Liver (tissue), 3 donors: ENCODE measurements around the gene VTCN1.

Experiments
- EGR1 ChIP-seq, 2 donors: IDR thresholded peaks; 2 replicates each; pipeline ENCODE4 v1.6.1; 2016 to 2018; ENCODE audit warnings: antibody characterized with exemption in 2 of 2, low read depth in 2 of 2
- RAD21 ChIP-seq, 2 donors: IDR thresholded peaks; 2 replicates each; pipeline ENCODE4 v1.6.1; 2016; ENCODE audit warnings: antibody characterized with exemption in 2 of 2, mild to moderate bottlenecking in 2 of 2
- RXRA ChIP-seq, 2 donors: IDR thresholded peaks; 2 replicates each; pipeline ENCODE4 v1.6.1; 2017 to 2018; ENCODE audit warnings: antibody characterized with exemption in 2 of 2, mild to moderate bottlenecking in 1 of 2
- TAF1 ChIP-seq: conservative IDR thresholded peaks from 2 replicates; pipeline ENCODE4 v1.6.1; 2016; ENCODE audit warnings: antibody characterized with exemption, mild to moderate bottlenecking
- TF ChIP-seq, protein P1 (sequence below): fragments of 150-350 bp; IDR thresholded peaks from 2 replicates; pipeline ENCODE4 v1.5.1; 2017; ENCODE audit warnings: improper control_type of control experiment, low read depth, low read length; ENCODE audit not compliant: missing input control
- TF ChIP-seq, protein P2 (sequence below): IDR thresholded peaks from 2 replicates; pipeline ENCODE4 v1.6.1; 2016; ENCODE audit warnings: antibody characterized with exemption
- TF ChIP-seq, protein P3 (sequence below): IDR thresholded peaks from 2 replicates; pipeline ENCODE4 v1.6.1; 2016; ENCODE audit warnings: antibody characterized with exemption, mild to moderate bottlenecking
- TF ChIP-seq, protein P4 (sequence below): IDR thresholded peaks from 2 replicates; pipeline ENCODE4 v1.6.1; 2016; ENCODE audit warnings: antibody characterized with exemption
- TF ChIP-seq, protein P5 (sequence below): IDR thresholded peaks from 2 replicates; pipeline ENCODE4 v1.6.1; 2016; ENCODE audit warnings: antibody characterized with exemption
- donor health status: healthy.
- donor health status: healthy.

DNA sequence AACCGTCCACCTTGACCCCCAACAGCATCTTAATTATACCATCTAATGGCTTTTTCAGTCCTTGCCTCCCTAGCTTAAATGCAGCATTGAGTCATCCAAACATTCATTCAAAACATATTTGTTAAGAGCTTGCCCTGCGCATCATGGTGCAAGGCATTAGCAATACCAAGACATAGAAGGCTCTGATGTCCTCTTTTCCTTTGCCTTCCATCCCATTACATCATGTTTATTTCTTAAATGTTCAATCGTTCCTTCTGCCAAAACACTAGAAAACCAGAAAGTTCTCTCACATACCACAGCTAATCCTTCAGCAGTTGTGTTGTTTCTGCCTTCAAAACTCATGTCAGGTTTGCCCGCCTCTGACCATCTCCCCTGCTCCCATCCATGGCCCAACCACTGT, 29.8 kb upstream of the VTCN1 start:
- TF ChIP-seq, protein P1, sequence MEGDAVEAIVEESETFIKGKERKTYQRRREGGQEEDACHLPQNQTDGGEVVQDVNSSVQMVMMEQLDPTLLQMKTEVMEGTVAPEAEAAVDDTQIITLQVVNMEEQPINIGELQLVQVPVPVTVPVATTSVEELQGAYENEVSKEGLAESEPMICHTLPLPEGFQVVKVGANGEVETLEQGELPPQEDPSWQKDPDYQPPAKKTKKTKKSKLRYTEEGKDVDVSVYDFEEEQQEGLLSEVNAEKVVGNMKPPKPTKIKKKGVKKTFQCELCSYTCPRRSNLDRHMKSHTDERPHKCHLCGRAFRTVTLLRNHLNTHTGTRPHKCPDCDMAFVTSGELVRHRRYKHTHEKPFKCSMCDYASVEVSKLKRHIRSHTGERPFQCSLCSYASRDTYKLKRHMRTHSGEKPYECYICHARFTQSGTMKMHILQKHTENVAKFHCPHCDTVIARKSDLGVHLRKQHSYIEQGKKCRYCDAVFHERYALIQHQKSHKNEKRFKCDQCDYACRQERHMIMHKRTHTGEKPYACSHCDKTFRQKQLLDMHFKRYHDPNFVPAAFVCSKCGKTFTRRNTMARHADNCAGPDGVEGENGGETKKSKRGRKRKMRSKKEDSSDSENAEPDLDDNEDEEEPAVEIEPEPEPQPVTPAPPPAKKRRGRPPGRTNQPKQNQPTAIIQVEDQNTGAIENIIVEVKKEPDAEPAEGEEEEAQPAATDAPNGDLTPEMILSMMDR, result no peak
- TF ChIP-seq, protein P2, sequence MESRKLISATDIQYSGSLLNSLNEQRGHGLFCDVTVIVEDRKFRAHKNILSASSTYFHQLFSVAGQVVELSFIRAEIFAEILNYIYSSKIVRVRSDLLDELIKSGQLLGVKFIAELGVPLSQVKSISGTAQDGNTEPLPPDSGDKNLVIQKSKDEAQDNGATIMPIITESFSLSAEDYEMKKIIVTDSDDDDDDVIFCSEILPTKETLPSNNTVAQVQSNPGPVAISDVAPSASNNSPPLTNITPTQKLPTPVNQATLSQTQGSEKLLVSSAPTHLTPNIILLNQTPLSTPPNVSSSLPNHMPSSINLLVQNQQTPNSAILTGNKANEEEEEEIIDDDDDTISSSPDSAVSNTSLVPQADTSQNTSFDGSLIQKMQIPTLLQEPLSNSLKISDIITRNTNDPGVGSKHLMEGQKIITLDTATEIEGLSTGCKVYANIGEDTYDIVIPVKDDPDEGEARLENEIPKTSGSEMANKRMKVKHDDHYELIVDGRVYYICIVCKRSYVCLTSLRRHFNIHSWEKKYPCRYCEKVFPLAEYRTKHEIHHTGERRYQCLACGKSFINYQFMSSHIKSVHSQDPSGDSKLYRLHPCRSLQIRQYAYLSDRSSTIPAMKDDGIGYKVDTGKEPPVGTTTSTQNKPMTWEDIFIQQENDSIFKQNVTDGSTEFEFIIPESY, result no peak
- TF ChIP-seq TAF1, result no peak
- TF ChIP-seq, protein P3, sequence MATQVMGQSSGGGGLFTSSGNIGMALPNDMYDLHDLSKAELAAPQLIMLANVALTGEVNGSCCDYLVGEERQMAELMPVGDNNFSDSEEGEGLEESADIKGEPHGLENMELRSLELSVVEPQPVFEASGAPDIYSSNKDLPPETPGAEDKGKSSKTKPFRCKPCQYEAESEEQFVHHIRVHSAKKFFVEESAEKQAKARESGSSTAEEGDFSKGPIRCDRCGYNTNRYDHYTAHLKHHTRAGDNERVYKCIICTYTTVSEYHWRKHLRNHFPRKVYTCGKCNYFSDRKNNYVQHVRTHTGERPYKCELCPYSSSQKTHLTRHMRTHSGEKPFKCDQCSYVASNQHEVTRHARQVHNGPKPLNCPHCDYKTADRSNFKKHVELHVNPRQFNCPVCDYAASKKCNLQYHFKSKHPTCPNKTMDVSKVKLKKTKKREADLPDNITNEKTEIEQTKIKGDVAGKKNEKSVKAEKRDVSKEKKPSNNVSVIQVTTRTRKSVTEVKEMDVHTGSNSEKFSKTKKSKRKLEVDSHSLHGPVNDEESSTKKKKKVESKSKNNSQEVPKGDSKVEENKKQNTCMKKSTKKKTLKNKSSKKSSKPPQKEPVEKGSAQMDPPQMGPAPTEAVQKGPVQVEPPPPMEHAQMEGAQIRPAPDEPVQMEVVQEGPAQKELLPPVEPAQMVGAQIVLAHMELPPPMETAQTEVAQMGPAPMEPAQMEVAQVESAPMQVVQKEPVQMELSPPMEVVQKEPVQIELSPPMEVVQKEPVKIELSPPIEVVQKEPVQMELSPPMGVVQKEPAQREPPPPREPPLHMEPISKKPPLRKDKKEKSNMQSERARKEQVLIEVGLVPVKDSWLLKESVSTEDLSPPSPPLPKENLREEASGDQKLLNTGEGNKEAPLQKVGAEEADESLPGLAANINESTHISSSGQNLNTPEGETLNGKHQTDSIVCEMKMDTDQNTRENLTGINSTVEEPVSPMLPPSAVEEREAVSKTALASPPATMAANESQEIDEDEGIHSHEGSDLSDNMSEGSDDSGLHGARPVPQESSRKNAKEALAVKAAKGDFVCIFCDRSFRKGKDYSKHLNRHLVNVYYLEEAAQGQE, result no peak
- TF ChIP-seq RAD21 (IDR thresholded peaks at IDR 0.05), result no peak
- TF ChIP-seq, protein P4, sequence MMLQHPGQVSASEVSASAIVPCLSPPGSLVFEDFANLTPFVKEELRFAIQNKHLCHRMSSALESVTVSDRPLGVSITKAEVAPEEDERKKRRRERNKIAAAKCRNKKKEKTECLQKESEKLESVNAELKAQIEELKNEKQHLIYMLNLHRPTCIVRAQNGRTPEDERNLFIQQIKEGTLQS, result no peak
- no peak for TF ChIP-seq RXRA (IDR thresholded peaks at IDR 0.05)
- TF ChIP-seq, protein P5, sequence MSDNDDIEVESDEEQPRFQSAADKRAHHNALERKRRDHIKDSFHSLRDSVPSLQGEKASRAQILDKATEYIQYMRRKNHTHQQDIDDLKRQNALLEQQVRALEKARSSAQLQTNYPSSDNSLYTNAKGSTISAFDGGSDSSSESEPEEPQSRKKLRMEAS, result no peak
- TF ChIP-seq EGR1 (IDR thresholded peaks at IDR 0.05; ENCODE audit: low read depth in 2 of 2), result no peak
